H9 (cell line): ENCODE measurements around the gene ARHGEF16. TPM values are rescaled to one million over a fixed set of nuclear protein-coding genes. Genes with fewer than 3 reads are reported as not detected.

Source experiments
- DNase-seq: peaks from one replicate; pipeline ENCODE4 v3.0.0-alpha.2; 2017
- H2AFZ ChIP-seq: one replicate; pipeline ENCODE4 v1.6.1; 2013; ENCODE audit warnings: mild to moderate bottlenecking, low read length, control low read depth, moderate library complexity
- H2AK5ac ChIP-seq: 2 replicates; pipeline ENCODE4 v1.6.1; 2013; ENCODE audit warnings: low read length, control low read depth, mixed read lengths; ENCODE audit not compliant: insufficient read length
- H2BK120ac ChIP-seq: one replicate; pipeline ENCODE4 v1.6.1; 2013; ENCODE audit warnings: low read depth, mild to moderate bottlenecking, low read length, control low read depth, inconsistent platforms; ENCODE audit not compliant: poor library complexity, severe bottlenecking
- H2BK12ac ChIP-seq: 2 replicates; pipeline ENCODE4 v1.6.1; 2013; ENCODE audit warnings: low read length, control low read depth, mixed read lengths, low read depth; ENCODE audit not compliant: insufficient read length
- H2BK15ac ChIP-seq: 2 replicates; pipeline ENCODE4 v1.6.1; 2013; ENCODE audit warnings: low read depth, low read length, control low read depth
- H2BK20ac ChIP-seq: one replicate; pipeline ENCODE4 v1.6.1; 2013; ENCODE audit warnings: low read depth, mild to moderate bottlenecking, low read length, control low read depth, inconsistent platforms; ENCODE audit not compliant: poor library complexity, severe bottlenecking
- H2BK5ac ChIP-seq: 2 replicates; pipeline ENCODE4 v1.6.1; 2013; ENCODE audit warnings: low read length, control low read depth, mixed read lengths; ENCODE audit not compliant: insufficient read length
- H3K14ac ChIP-seq: 2 replicates; pipeline ENCODE4 v1.6.1; 2013; ENCODE audit warnings: low read length, control low read depth; ENCODE audit not compliant: insufficient read depth
- H3K18ac ChIP-seq: 2 replicates; pipeline ENCODE4 v1.6.1; 2013; ENCODE audit warnings: low read depth, mild to moderate bottlenecking, mixed read lengths, low read length, control low read depth; ENCODE audit not compliant: insufficient read length
- H3K23ac ChIP-seq: 2 replicates; pipeline ENCODE4 v1.6.1; 2013; ENCODE audit warnings: low read length, control low read depth, mixed read lengths, low read depth; ENCODE audit not compliant: insufficient read length
- H3K23me2 ChIP-seq: 2 replicates; pipeline ENCODE4 v1.6.1; 2013; ENCODE audit warnings: low read depth, mild to moderate bottlenecking, mixed read lengths, low read length, control low read depth; ENCODE audit not compliant: insufficient read length, poor library complexity, severe bottlenecking
- H3K27ac ChIP-seq: 2 replicates; pipeline ENCODE4 v1.5.1; 2013; ENCODE audit warnings: low read length, control low read depth, mixed read lengths, low read depth; ENCODE audit not compliant: insufficient read length
- H3K27me3 ChIP-seq: 2 replicates; pipeline ENCODE4 v1.6.1; 2013; ENCODE audit warnings: low read length, control low read depth, inconsistent platforms; ENCODE audit not compliant: insufficient read depth
- H3K4ac ChIP-seq: 2 replicates; pipeline ENCODE4 v1.6.1; 2013; ENCODE audit warnings: low read depth, mild to moderate bottlenecking, control low read depth, inconsistent platforms, low read length, moderate library complexity
- H3K4me1 ChIP-seq: 2 replicates; pipeline ENCODE4 v1.6.1; 2013; ENCODE audit warnings: low read length, control low read depth, inconsistent platforms; ENCODE audit not compliant: insufficient read depth
- H3K4me2 ChIP-seq: 2 replicates; pipeline ENCODE4 v1.6.1; 2013; ENCODE audit warnings: low read length, control low read depth, mixed read lengths; ENCODE audit not compliant: insufficient read length, insufficient read depth
- H3K56ac ChIP-seq: 2 replicates; pipeline ENCODE4 v1.6.1; 2013; ENCODE audit warnings: low read depth, mild to moderate bottlenecking, mixed read lengths, low read length, control low read depth; ENCODE audit not compliant: insufficient read length
- H3K79me1 ChIP-seq: 2 replicates; pipeline ENCODE4 v1.6.1; 2013; ENCODE audit warnings: low read depth, mild to moderate bottlenecking, moderate library complexity, low read length, control low read depth, inconsistent platforms; ENCODE audit not compliant: insufficient read depth, poor library complexity, severe bottlenecking
- H3K79me2 ChIP-seq: 2 replicates; pipeline ENCODE4 v1.6.1; 2013; ENCODE audit warnings: low read length, control low read depth, inconsistent platforms; ENCODE audit not compliant: insufficient read depth
- H3K9ac ChIP-seq: 2 replicates; pipeline ENCODE4 v1.6.1; 2013; ENCODE audit warnings: low read length, control low read depth, mixed read lengths; ENCODE audit not compliant: insufficient read length; ENCODE audit errors: extremely low read depth
- H3K9me3 ChIP-seq: one replicate; pipeline ENCODE4 v1.6.1; 2013; ENCODE audit warnings: low read depth, low read length, inconsistent platforms; ENCODE audit not compliant: control insufficient read depth
- H3T11ph ChIP-seq: one replicate; pipeline ENCODE4 v1.6.1; 2013; ENCODE audit warnings: mild to moderate bottlenecking, low read length, control low read depth, inconsistent platforms
- H4K20me1 ChIP-seq: one replicate; pipeline ENCODE4 v1.6.1; 2013; ENCODE audit not compliant: control insufficient read depth, insufficient read length, insufficient read depth
- H4K5ac ChIP-seq: 2 replicates; pipeline ENCODE4 v1.6.1; 2013; ENCODE audit warnings: low read depth, mild to moderate bottlenecking, mixed read lengths, low read length, control low read depth; ENCODE audit not compliant: insufficient read length
- H4K8ac ChIP-seq: replicated peaks from 2 replicates; pipeline ENCODE4 v1.6.1; 2013; ENCODE audit warnings: low read length, control low read depth, mixed read lengths, low read depth; ENCODE audit not compliant: insufficient read length
- H4K91ac ChIP-seq: 2 replicates; pipeline ENCODE4 v1.6.1; 2013; ENCODE audit warnings: low read depth, mild to moderate bottlenecking, moderate library complexity, mixed read lengths, low read length, control low read depth; ENCODE audit not compliant: insufficient read length
- H3K27ac Mint-ChIP-seq, 3 experiments: 2 replicates in 2 of 3; 3 replicates in 1 of 3; pipeline ENCODE4 v1.8.0; 2020 to 2021; ENCODE audit warnings: mixed read lengths in 3 of 3, mild to moderate bottlenecking in 1 of 3, moderate library complexity in 1 of 3
- H3K27me3 Mint-ChIP-seq: 2 replicates; pipeline ENCODE4 v1.8.0; 2021; ENCODE audit warnings: low read depth, mild to moderate bottlenecking, moderate library complexity, mixed read lengths
- H3K36me3 Mint-ChIP-seq, 3 experiments: 2 replicates in 2 of 3; 3 replicates in 1 of 3; pipeline ENCODE4 v1.8.0; 2020 to 2021; ENCODE audit warnings: low read depth in 3 of 3, mixed read lengths in 3 of 3; ENCODE audit not compliant: insufficient read depth in 1 of 3
- H3K4me1 Mint-ChIP-seq, 2 experiments: 2 replicates each; pipeline ENCODE4 v1.8.0; 2020; ENCODE audit warnings: mixed read lengths in 2 of 2
- H3K4me3 Mint-ChIP-seq, 2 experiments: 2 replicates in 1 of 2; 3 replicates in 1 of 2; pipeline ENCODE4 v1.8.0; 2020 to 2021; ENCODE audit warnings: mild to moderate bottlenecking in 2 of 2, mixed read lengths in 2 of 2, moderate library complexity in 1 of 2
- H3K9me3 Mint-ChIP-seq, 2 experiments: 2 replicates in 1 of 2; 3 replicates in 1 of 2; pipeline ENCODE4 v1.8.0; 2020; ENCODE audit warnings: mild to moderate bottlenecking in 2 of 2, mixed read lengths in 2 of 2, moderate library complexity in 1 of 2
- WGBS: extraction: QIAGEN DNeasy Blood & Tissue Kit; methylation state at CpG from one replicate; pipeline ENCODE4 v1.1.7; 2013; ENCODE audit warnings: missing lambda C conversion rate, low lambda C conversion rate, mixed read lengths; ENCODE audit not compliant: insufficient read length; ENCODE audit errors: extremely low coverage; 5-methylcytosine and 5-hydroxymethylcytosine counted together
- total RNA-seq: library from RNA; stranded (reverse); gene quantifications from 2 replicates; pipeline ENCODE4 v1.2.1, GENCODE V29; 2021
- TF ChIP-seq, protein P1 (sequence below): fragments of 200-600 bp; sonication (generic); conservative IDR thresholded peaks from 3 replicates; pipeline ENCODE4 v1.8.0; 2021; ENCODE audit warnings: antibody characterized with exemption, mild to moderate bottlenecking

Gene ARHGEF16
- total RNA-seq, 1 experiment from 2014 or later, result 48.5 TPM

DNA sequence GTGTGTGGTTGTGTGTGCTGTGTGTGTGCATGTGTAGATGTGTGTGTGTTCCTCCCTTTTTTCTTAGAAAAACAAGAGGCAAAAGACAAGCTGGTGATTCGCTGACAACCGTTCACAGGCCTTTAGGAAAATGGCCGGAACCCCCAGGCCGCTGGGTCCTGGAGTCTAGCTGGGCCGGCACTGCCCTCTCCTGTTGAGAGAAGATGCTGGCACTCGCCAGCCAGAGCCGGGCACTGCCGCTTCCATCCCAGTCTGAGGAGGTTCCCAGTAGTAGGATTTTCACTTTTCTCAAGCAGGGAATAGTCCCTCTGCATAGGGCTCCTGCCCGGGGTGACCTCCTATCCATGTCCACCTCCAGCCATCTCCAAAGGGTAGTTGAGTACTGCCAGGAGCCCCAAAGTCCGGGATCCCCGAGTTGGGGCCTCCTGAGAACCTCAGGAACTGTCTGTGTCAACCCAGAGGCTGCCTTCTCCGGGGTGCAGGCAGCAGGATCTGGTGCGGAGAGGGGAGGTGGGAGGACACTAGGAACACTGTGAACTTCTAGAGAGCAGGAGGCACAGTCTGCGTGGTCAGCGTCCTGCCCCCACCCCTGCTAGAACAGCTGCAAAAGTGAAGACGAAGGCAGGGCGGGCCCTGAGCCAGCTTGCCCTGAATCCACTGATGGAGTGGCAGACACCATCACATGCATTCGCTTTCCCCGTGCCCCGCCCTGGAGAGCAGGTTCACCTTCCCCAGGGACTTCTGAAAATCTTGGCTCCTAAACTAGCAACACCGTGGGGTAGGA lies 44.1 kb upstream of the ARHGEF16 start:
- H3K27me3 Mint-ChIP-seq, result peaks cover 1% of the 10 kb centered on the region
- H2BK5ac ChIP-seq, result no peak overlapping the region
- H2AFZ ChIP-seq, result no peak overlapping the region
- DNase-seq, result peak; percentile 44
- H3K27ac ChIP-seq, result no peak overlapping the region
- no peak overlapping the region for H2BK15ac ChIP-seq
- TF ChIP-seq, protein P1, sequence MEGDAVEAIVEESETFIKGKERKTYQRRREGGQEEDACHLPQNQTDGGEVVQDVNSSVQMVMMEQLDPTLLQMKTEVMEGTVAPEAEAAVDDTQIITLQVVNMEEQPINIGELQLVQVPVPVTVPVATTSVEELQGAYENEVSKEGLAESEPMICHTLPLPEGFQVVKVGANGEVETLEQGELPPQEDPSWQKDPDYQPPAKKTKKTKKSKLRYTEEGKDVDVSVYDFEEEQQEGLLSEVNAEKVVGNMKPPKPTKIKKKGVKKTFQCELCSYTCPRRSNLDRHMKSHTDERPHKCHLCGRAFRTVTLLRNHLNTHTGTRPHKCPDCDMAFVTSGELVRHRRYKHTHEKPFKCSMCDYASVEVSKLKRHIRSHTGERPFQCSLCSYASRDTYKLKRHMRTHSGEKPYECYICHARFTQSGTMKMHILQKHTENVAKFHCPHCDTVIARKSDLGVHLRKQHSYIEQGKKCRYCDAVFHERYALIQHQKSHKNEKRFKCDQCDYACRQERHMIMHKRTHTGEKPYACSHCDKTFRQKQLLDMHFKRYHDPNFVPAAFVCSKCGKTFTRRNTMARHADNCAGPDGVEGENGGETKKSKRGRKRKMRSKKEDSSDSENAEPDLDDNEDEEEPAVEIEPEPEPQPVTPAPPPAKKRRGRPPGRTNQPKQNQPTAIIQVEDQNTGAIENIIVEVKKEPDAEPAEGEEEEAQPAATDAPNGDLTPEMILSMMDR, result peak; percentile 62
- no peaks in the 10 kb centered on the region for H3K23me2 ChIP-seq
- no peak overlapping the region for H2BK120ac ChIP-seq
- H3K4ac ChIP-seq, result no peak overlapping the region
- H3K36me3 Mint-ChIP-seq, result no peaks in the 10 kb centered on the region
- H3K9ac ChIP-seq, result no peak overlapping the region
- H3T11ph ChIP-seq, result no peak overlapping the region
- H3K27me3 ChIP-seq, result no peaks in the 10 kb centered on the region; the same call in 1 of the 2 replicates
- no peaks in the 10 kb centered on the region for H3K9me3 Mint-ChIP-seq
- no peak overlapping the region for H2AK5ac ChIP-seq
- peak overlapping the region; percentile 73 for H3K18ac ChIP-seq
- no peak overlapping the region for H4K5ac ChIP-seq
- no peak overlapping the region for H3K14ac ChIP-seq
- no peak overlapping the region for H2BK12ac ChIP-seq
- H3K27ac Mint-ChIP-seq, result no peak overlapping the region
- H3K4me2 ChIP-seq, result no peak overlapping the region
- peak overlapping the region; percentile 5 for H4K8ac ChIP-seq
- H3K79me2 ChIP-seq, result no peaks in the 10 kb centered on the region
- H3K79me1 ChIP-seq, result no peaks in the 10 kb centered on the region
- H2BK20ac ChIP-seq, result no peak overlapping the region
- H3K23ac ChIP-seq, result no peak overlapping the region
- H4K91ac ChIP-seq, result no peak overlapping the region
- no CpG with 5 or more reads among the region's 21 CpGs for WGBS
- H4K20me1 ChIP-seq, result peaks cover 2% of the 10 kb centered on the region
- H3K9me3 ChIP-seq, result no peaks in the 10 kb centered on the region
- H3K56ac ChIP-seq, result no peak overlapping the region
- H3K4me1 Mint-ChIP-seq, result peaks cover 0 to 3% of the 10 kb centered on the region in 2 experiments; a peak in 1 of 4 replicates
- H3K4me1 ChIP-seq, result no peaks in the 10 kb centered on the region
- no peak overlapping the region for H3K4me3 Mint-ChIP-seq
